NCI-H2171 (cell line): ENCODE data around the gene S100A10.

Source experiments
- DNase-seq: peaks from one replicate; lab custom pipeline; 2025; lab: John Stamatoyannopoulos, UW

The S100A10 gene

GRCh38 chr1:151935894-151936602 lies 57.6 kb downstream of the S100A10 start:
- no peak for DNase-seq

- no peak for DNase-seq
These were observed 58.5 kb downstream of the S100A10 start for GRCh38 chr1:151935154-151935553.

- DNase-seq: peak; percentile 11
These were observed 59.6 kb downstream of the S100A10 start for GRCh38 chr1:151934048-151934493.
